Smooth muscle cell (in vitro differentiated cells): ENCODE measurements around the gene CYP51A1. TPM values are rescaled to one million over a fixed set of nuclear protein-coding genes. Genes with fewer than 3 reads are reported as not detected.
"Not testable (repeated sequence)": the region's sequence is repeated elsewhere in the genome, so short reads cannot be mapped to it uniquely, and the experiment has no call there.

Experiments
- DNase-seq: peaks from one replicate; lab custom pipeline; 2025; ENCODE audit not compliant: unreplicated experiment; lab: John Stamatoyannopoulos, UW
- H2AFZ ChIP-seq: fragments of 200-600 bp; sonication (generic); 2 replicates; pipeline ENCODE4 v1.6.0; 2016; ENCODE audit warnings: antibody characterized with exemption, low read depth, mild to moderate bottlenecking
- H3F3A ChIP-seq: fragments of 200-600 bp; sonication (generic); 2 replicates; pipeline ENCODE4 v1.6.0; 2017; ENCODE audit warnings: antibody characterized with exemption, low read depth
- H3K27ac ChIP-seq: fragments of 200-600 bp; sonication (generic); 2 replicates; pipeline ENCODE4 v1.5.1; 2016; ENCODE audit warnings: low read depth, mild to moderate bottlenecking
- H3K27me3 ChIP-seq: fragments of 200-600 bp; sonication (generic); 2 replicates; pipeline ENCODE4 v1.6.1; 2016; ENCODE audit warnings: low read depth, mild to moderate bottlenecking
- H3K36me3 ChIP-seq: fragments of 200-600 bp; sonication (generic); 2 replicates; pipeline ENCODE4 v1.5.1; 2016; ENCODE audit warnings: low read depth
- H3K4me1 ChIP-seq: fragments of 200-600 bp; sonication (generic); 2 replicates; pipeline ENCODE4 v1.5.1; 2016; ENCODE audit warnings: low read depth
- H3K4me2 ChIP-seq: fragments of 200-600 bp; sonication (generic); 2 replicates; pipeline ENCODE4 v1.6.0; 2016; ENCODE audit warnings: mild to moderate bottlenecking
- H3K4me3 ChIP-seq: fragments of 200-600 bp; sonication (generic); 2 replicates; pipeline ENCODE4 v1.5.1; 2016; ENCODE audit warnings: mild to moderate bottlenecking
- H3K79me2 ChIP-seq: fragments of 200-600 bp; sonication (generic); 2 replicates; pipeline ENCODE4 v1.6.0; 2016; ENCODE audit warnings: low read depth, mild to moderate bottlenecking
- H3K9ac ChIP-seq: fragments of 200-600 bp; sonication (generic); 2 replicates; pipeline ENCODE4 v1.6.0; 2016; ENCODE audit warnings: low read depth
- H3K9me3 ChIP-seq: fragments of 200-600 bp; sonication (generic); replicated peaks from 2 replicates; pipeline ENCODE4 v1.5.1; 2016; ENCODE audit warnings: low read depth
- H4K20me1 ChIP-seq: fragments of 200-600 bp; sonication (generic); 2 replicates; pipeline ENCODE4 v1.6.0; 2016; ENCODE audit warnings: low read depth
- CTCF ChIP-seq: fragments of 200-600 bp; sonication (generic); IDR thresholded peaks from 2 replicates; pipeline ENCODE4 v1.5.1; 2017; ENCODE audit warnings: borderline replicate concordance, mild to moderate bottlenecking, antibody characterized with exemption; ENCODE audit not compliant: insufficient read depth, poor library complexity, severe bottlenecking
- WGBS: methylation state at CpG from one replicate; pipeline ENCODE4 v1.1.7; 2016; ENCODE audit warnings: low lambda C conversion rate; 5-methylcytosine and 5-hydroxymethylcytosine counted together
- polyA plus RNA-seq: library from polyadenylated mRNA; unstranded; fragments of >200 nt; fragmentation: Nextera tagmentation; extraction: Ambion mirVana; gene quantifications from 2 replicates; pipeline ENCODE4 v1.2.1, GENCODE V29; 2016
- total RNA-seq: library from RNA; depleted of rRNA; stranded (reverse); fragments of >200 nt; gene quantifications from 2 replicates; pipeline ENCODE4 v1.2.3, GENCODE V29; 2014

Gene CYP51A1
- total and polyA plus RNA-seq, 2 experiments from 2014 or later: 87.9 to 104 TPM

DNA sequence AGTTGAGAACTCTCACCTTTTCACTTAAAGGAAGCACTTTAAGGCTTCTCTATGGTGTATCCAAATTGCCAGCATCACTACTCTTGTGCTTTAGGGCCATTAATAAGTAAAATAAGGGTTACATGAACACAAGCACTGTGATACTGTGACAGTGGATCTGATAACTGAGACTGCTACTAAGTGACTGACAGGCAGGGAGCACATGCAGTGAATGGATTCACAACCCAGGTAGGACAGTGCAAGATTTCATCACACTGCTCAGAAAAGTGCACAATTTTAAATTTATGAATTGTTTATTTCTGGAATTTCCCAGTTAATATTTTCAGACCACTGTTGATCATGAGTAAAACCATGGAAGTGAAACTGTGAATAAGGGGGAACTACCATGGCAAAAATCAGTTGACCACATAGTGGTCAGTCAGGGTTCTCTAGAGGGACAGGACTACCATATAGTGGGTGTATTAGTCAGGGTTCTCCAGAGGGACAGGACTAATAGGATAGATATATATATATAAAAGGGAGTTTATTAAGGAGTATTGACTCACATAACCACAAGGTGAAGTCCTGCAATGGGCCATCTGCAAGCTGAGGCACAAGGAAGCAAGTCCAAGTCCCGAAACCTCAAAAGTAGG is 20.9 kb upstream of the CYP51A1 start:
- 100% methylated on average over 1 of the region's 1 CpG for WGBS
- H3K4me1 ChIP-seq: no peaks in the 10 kb centered on the region

DNA sequence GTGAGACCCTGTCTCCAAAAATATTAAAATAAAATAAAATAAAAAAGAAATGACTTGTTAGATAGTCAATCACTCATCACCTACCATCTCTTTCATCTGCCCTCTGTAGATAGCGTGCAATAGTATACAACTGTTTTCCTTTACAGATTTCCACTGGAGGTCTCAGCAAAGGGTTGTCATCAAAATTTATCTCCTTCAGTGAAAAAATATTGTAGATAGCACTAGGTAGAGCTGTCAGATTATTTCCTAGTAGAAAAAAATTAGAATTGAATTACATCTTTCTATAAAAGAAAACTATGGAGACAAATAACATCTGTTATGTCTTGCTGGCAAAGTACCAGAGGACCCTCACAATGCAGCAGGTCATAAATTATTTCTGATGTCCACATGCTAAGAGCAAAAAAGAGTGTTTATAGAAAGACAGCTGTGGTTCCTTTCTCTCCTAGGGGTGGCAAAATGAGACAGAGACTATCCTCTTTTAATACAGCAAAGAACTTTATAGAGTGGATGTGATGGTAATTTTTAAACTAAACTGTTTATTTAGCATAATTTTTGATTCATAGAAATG is 16.3 kb upstream of the CYP51A1 start:
- Histone ChIP-seq H3K4me3 (no peak overlapping the region), H4K20me1 (no peaks in the 10 kb centered on the region), H3K27ac (no peak overlapping the region), H3K9ac (no peak overlapping the region), H3K9me3 (no peaks in the 10 kb centered on the region), H2AFZ (no peak overlapping the region), H3K4me2 (no peak overlapping the region), H3K79me2 (no peaks in the 10 kb centered on the region), H3K27me3 (no peaks in the 10 kb centered on the region), H3K36me3 (no peaks in the 10 kb centered on the region), H3K4me1 (no peaks in the 10 kb centered on the region), H3F3A (no peaks in the 10 kb centered on the region)
- no peak for TF ChIP-seq CTCF
- WGBS: 81% methylated on average over 1 of the region's 1 CpG
- no peak for DNase-seq

More for the DNA sequence above, 20.9 kb upstream of the CYP51A1 start:
- Histone ChIP-seq H3K27ac (no peak overlapping the region), H3K79me2 (no peaks in the 10 kb centered on the region), H3K27me3 (no peaks in the 10 kb centered on the region), H3K9ac (no peak overlapping the region), H3K4me2 (no peak overlapping the region), H2AFZ (no peak overlapping the region), H3F3A (no peaks in the 10 kb centered on the region), H3K4me3 (no peak overlapping the region), H4K20me1 (no peaks in the 10 kb centered on the region), H3K36me3 (no peaks in the 10 kb centered on the region), H3K9me3 (no peaks in the 10 kb centered on the region)
- DNase-seq: no peak
- no peak for TF ChIP-seq CTCF

DNA sequence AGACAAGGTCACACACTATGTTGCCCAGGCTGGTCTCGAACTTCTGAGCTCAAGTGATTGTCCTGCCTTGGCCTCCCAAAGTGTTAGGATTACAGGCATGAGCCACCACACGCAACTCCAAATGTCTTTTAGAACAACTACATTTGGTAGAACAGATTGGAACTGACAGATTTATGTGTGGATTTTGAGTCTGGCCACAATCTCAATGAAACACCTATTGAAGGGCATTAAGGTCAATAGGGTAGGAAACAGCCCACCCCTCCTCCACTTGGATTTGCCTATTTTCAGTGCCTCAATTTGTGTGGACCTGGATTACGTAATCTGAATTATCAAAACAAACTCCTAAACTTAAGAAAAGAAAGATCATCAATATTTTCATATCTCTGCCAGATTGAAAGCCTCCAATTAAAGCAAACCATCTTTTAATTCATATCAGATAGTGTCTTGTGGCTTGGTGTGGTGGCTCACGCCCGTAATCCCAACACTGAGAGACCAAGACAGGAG is 15.5 kb upstream of the CYP51A1 start:
- Histone ChIP-seq H3K79me2 (no peaks in the 10 kb centered on the region), H2AFZ (no peak overlapping the region), H3K9me3 (no peaks in the 10 kb centered on the region), H3K36me3 (no peaks in the 10 kb centered on the region), H3K4me1 (no peaks in the 10 kb centered on the region), H3K27ac (no peak overlapping the region), H4K20me1 (no peaks in the 10 kb centered on the region), H3K27me3 (no peaks in the 10 kb centered on the region), H3F3A (no peaks in the 10 kb centered on the region), H3K4me3 (no peak overlapping the region), H3K9ac (no peak overlapping the region), H3K4me2 (no peak overlapping the region)
- no peak for TF ChIP-seq CTCF
- WGBS: 94% methylated on average over 5 of the region's 5 CpGs
- no peak for DNase-seq

- not testable (repeated sequence) for H3K27ac ChIP-seq, DNase-seq, H3K79me2 ChIP-seq, H2AFZ ChIP-seq, H3K36me3 ChIP-seq, H4K20me1 ChIP-seq, H3K4me1 ChIP-seq, H3F3A ChIP-seq, H3K9me3 ChIP-seq, H3K27me3 ChIP-seq, H3K9ac ChIP-seq, H3K4me3 ChIP-seq, H3K4me2 ChIP-seq
- 95% methylated on average over 41 of the region's 50 CpGs for WGBS
Measured at GRCh38 chr7:92143192-92143880, 9.1 kb upstream of the CYP51A1 start.

- H3K36me3 ChIP-seq, H3K9me3 ChIP-seq, H3K79me2 ChIP-seq, H4K20me1 ChIP-seq, H2AFZ ChIP-seq, H3K27ac ChIP-seq, H3K9ac ChIP-seq, H3K4me3 ChIP-seq, H3K4me2 ChIP-seq, DNase-seq, H3K27me3 ChIP-seq, H3K4me1 ChIP-seq, H3F3A ChIP-seq: not testable (repeated sequence)
- 97% methylated on average over 9 of the region's 9 CpGs for WGBS
Measured at GRCh38 chr7:92142791-92143190, 8.5 kb upstream of the CYP51A1 start.
